Stimulated activated CD8-positive, alpha-beta memory T cell treated with anti-CD3 and anti-CD28 coated beads, Interleukin-15, amount 100 ng/mL, for 24 hours (primary cell): ENCODE data around the gene TSPYL1.
"Not testable (repeated sequence)": the region's sequence is repeated elsewhere in the genome, so short reads cannot be mapped to it uniquely, and the experiment has no call there.

Experiments
- DNase-seq: peaks from one replicate; pipeline ENCODE4 v3.0.0-alpha.2; 2020; ENCODE audit warnings: low read depth

The TSPYL1 gene

DNA sequence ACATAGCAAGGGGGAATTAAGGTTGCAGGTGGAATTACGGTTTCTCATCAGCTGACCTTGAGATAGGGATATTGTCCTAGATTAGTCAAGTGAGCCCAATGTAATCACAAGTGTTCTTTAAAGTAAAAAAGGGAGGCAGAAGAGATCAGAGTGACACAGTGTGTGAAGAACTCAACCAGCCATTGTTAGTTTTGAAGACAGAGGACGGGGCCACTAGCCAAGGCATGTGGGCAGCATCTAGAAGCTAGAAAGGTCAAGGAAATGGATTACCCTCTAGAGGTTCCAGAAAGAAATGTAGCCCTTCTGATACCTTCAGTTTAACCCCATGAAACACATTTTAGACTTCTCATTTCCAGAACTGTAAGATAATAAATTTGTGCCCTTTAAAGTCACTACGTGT lies 18.5 kb upstream of the TSPYL1 start:
- no peak for DNase-seq

DNA sequence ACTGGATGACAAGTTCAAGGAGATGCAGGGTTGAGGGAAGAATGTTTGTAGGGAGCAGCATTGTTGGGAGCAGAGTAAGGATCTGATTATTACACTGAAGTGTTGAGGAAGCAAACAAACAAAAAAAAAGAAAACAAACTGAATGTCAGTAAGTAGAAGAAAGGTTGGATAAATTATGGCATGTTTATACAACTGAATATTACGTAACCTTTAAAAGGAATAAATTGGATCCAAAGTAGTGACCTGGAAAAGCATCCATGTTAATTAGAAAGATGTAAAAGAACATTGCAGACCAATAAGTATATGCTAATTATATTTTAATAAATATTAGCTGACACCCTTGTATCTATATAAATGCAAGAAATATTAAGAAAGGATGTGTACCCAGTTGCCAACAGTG lies 12.8 kb upstream of the TSPYL1 start:
- DNase-seq, result no peak

DNA sequence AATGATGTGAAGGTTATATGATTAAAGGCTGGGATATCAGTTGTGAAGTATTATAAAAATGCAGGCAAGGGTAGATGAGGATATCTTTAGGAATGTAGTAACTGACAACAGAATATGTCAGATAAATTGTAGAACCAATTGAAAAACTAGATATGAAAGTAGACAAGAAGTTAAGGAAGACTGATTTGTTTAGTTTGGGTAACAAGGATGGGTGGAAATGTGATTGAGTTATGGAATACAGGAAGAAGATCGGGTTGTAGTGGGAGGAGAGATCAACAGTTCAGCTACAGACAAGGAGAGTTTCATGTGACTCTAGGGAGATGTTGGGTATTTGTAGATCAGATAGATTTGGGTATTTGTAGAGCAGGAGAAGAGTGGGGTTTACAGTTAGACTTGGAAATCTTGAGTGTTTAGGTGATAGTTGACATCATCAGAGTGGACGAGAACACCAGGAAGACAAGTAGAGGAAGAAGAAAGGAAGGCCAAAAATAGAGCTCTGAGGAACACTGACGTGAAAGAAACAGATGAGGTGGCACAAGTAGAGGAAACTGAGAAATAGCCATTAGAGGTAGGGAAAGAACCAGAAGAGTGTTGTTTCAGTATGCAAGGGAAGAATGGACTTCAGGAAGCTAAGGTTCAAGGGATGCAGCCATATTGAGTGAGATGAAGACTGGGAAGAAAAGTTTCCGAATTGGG lies 12.1 kb upstream of the TSPYL1 start:
- DNase-seq, result no peak

DNA sequence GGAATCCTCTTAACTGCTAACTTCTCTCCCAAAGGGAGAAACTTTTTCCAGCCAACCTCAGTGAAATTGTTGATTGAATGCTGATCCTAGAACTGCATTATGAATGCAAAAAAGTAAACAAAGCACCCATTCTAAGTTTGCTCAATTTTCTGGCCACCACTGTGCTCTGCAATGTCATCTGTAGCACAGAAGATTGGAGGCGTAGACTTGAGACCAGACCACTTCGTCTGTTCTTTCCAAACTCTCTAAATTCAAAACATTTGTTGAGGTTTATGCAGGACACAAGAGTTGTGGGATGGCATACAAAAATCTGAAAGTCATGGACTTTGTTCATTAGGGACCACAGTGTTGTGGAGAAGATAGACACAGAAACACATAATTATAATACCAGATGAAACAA lies 11.1 kb upstream of the TSPYL1 start:
- no peak for DNase-seq

DNA sequence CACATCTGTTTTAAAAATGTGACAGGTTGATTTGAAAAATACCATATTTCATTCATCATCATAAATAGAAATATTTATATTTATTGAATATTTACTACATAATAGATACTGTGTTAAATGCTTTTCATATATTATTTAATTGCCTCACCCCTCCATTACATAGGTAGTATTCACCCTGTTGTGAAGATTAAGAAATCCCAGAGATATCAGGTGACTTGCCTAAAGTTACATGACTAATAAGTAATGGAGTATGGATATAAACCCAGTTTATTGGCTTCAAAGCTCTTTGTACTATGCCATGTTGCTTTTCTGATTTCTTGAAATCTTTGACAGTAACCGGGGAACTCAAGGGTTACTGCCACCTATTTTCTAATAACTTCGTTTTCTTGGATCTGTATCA lies 10.1 kb upstream of the TSPYL1 start:
- DNase-seq, result no peak

DNA sequence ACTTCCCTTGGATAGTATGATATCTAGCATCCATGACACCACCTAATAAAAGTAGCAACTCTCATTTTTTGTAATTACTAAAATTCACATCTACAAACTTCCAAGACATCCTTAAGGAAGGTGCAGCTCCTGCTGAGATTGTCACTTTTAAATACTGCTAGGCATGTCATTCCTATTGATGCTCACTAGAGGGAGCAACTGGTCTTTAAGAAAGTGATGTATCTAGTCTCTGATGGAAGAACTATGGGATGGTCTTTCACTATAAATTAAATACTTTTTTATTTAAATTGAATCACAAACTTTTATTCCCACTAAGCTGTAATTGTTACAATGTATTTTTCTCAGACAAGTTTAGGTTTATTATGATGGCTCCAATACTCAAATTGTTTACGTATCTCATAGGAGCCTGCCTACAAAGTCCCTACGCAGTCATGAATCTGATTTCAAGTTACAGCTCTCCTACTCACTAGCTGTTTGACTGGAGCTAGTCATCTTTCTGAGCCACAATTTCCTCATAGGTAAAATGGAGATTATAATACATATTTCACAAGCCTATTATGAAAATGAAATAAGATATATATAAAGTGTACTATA lies 8.1 kb upstream of the TSPYL1 start:
- DNase-seq, result no peak

DNA sequence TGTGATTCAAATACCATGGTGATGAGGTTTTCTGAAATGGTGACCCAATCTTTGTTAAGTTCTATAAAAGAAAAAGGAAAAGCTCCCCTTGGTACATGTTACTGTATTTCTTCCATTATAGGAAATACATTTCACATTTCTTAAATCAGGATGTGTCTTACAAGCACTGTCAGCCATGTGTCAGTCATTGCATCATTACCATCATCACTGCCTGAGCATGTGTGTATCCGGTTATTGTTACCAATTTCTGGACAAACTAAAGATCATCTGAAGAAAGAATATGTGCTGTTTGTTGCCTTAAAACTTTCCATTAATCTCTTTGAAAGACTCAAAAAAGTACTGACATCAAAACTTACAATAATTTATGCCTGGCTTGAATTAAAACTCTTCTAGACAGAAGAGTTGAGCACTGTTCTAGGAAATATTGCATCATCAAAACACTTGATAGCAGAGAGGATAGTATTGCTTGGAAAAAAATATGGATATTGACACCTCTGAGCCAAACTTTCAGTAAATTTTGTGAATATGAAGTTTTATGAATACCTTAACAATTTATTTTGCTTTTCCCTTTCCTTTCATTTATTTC lies 7.1 kb upstream of the TSPYL1 start:
- DNase-seq, result no peak

DNA sequence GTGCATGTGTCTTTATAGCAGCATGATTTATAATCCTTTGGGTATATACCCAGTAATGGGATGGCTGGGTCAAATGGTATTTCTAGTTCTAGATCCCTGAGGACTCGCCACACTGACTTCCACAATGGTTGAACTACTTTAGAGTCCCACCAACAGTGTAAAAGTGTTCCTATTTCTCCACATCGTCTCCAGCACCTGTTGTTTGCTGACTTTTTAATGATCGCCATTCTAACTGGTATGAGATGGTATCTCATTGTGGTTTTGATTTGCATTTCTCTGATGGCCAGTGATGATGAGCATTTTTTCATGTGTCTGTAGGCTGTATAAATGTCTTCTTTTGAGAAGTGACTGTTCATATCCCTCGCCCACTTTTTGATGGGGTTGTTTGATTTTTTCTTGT lies 5.3 kb upstream of the TSPYL1 start:
- DNase-seq, result not testable (repeated sequence)

DNA sequence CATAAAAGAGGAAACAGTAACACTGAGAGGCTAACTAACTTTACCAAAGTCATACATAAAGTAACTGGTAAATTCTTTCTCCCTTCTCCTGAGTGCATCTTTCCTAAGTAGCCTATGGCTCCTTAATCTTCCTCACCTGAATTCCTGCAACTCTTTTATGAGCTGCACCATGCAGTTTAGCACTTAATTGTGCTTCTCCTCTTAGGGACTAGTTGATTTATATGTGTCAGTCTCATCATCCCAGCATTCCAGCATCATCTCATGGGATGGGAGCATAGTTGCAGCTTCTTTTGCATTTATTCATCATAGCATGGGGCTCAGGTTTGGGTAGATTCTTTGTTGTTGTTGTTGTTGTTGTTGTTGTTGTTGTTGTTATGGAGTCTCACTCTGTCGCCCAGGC lies 3.5 kb upstream of the TSPYL1 start:
- no peak for DNase-seq

DNA sequence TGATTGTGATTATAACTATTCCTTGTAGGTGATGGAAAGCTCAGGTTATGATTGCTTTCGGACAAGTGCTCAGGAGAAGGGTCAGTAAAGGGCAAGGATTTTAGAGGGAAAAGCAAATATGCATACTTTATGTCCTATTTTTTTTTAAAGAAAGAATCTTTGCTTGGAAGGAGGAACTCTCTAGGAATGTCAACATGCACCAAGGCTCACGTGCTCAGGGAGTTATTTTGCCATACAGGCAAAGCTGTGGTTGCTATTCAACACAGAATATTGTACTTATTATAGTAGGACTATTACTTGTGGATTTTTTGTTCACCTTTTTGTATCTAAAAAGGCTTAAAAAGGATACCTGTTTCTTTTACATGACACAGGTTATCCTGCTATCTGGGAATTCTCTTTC lies 3.0 kb upstream of the TSPYL1 start:
- DNase-seq, result no peak

DNA sequence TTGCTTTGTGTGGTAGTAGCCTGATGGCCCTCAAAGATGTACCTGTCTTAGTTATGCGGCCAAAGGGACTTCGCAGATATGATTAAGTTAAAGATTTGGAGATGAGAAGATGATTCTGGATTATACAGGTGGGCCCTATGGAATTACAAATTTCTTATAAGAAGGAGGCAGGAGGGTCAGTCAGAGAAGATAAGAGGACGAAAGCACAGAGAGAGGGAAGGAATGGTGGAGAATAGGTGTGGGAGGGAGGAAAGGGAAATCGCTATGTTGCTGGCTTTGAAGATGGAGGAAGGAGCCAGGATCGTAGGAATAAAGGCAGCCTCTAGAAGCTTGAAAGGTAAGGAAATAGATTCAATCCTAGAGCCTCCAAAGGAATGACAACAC lies 1.2 kb upstream of the TSPYL1 start:
- no peak for DNase-seq

DNA sequence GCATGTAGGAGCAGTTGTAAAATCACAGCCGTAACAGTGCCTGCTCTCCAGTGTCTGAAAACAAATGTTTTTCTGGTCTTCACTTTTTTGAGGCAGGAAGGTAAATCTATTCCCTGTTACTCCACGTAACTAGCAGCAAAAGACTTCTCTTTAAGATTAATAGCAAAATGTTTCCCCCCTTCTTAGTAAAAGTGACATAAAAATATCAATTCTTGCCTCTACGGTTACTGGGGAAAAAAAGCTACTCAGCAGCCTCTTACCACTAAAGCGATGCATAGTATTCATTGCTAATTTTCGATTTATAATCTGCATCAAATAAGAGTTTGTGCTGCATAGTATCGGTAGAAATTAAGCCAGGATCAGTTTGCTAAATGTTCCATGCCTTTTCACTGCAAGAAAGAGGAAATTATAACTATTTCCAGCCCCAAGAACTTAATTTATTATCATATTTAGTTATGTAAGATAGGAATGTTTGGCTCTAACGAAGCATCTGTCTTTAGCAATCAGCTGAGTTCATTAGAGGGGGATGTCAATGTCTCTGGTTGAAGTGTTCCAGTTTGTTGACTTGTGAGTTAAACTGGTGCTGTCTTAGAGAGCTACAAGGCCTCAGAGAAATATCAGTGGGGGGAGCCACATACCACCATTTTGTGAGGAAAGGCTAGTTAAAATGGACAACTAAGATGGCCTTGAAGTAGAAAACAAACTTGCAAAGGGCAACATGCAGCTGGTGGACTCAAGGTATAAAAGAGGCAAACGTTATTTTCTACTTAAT lies 617 bp upstream of the TSPYL1 start:
- no peak for DNase-seq

DNA sequence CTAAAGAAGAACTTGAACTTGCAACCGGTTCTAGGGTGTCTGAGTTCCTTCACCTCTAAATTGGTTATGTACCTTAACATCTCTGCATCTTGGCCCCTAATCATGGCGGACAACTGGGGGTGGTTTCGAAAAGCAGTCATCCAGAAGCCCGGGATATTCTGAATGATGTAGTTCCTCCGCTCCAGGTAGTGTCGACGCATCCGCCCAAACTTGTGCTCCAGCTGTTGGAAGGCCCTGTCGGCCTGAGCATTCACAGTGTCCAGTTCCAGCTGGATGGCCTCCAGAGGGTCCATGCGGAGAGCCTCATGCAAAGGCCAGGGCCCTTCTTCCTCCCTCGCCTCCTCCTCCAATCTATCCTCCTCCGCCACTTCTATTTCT lies 887 bp downstream of the TSPYL1 start:
- no peak for DNase-seq

DNA sequence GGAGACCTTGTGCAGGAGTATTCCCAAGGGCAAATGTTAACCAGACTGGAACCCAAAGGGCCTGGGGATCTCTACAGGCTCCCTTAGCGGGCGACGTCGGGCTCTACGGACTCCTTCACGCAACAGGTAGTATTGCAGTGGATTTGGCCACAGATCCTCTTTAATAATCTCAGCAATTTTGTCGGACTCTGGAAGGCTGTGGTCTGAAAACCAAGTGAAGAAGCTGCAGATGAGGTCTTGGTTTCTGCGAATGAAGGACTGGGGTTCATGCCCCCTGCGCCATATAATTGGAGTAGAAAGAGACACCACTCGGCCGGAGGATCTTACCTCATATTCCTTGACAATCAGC lies 1.3 kb downstream of the TSPYL1 start:
- DNase-seq, result no peak

DNA sequence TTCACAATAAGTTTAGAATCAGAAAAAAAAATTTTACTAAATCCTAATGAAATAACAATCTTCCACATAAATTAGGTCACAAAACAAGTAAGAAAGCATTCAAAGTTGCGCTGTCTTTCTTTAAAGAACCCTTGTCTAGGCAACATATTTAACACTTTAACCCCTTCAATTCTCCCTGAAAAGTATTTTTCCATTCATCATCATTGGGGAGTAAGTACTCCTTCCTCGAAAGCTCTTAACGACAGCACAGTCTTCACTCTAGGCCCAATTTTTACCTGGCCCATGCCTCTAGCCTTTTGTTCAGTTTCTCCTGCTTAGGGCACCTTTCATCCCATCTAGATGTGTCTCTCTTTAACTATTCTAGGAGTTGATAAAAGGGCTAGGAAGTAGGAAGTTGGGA lies 2.6 kb downstream of the TSPYL1 start:
- no peak for DNase-seq

DNA sequence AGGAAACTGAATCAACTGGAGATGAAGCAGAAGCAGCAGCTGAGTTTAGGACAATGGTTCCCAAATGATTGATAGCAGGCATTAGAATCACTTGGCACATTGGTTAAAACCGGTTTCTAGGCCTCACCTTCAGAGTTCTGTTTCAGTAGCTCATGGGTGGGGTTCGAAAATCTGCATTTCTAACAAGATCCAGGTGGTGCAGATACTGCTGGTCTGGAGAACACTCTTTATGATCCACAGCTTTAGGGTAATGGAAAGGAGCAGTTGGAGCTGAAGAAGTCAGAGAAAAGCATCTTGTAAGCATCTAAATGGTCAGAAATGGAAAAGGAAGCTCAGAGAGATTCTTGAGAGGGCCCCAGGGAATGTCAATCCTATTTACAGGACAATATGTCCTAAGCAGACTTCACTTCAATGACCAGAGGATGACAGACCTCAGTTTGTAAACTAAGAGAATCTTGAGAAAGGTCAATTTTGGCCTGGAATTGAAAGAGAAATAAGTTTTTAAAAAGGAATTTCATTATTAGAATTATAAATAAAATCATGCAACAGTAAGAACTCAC lies 8.5 kb downstream of the TSPYL1 start:
- no peak for DNase-seq

DNA sequence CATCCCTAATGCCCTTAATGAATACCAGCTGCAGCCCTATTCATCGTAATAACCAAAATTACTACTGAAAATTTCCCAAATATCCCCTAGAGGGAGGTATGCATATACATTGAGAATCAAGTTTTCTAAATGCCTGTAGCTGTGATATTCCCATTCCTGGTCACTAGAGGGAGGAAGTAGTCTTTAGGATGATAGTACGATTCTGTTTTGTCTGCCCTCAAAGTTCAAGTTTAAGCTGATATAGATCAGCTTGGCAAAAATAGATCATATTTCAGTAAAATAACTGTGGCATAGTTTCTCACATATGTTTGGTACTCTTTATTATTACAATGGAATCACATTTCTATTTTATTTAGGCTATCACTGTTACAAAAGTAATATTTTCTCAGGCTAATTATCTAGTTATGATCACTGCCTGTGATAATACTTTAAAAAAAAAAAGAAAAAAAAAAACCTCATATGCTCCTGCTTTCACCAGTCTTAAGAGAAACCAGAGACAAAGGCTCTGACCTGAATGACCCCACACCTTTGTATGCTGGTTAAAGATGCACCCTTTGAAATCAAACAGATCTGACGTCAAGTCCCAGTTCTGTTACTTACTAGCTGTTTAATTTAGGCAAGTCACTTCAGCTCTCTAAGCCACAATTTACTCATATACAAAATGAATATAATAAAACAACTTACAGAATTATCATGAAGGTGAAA lies 11.0 kb downstream of the TSPYL1 start:
- DNase-seq, result no peak

DNA sequence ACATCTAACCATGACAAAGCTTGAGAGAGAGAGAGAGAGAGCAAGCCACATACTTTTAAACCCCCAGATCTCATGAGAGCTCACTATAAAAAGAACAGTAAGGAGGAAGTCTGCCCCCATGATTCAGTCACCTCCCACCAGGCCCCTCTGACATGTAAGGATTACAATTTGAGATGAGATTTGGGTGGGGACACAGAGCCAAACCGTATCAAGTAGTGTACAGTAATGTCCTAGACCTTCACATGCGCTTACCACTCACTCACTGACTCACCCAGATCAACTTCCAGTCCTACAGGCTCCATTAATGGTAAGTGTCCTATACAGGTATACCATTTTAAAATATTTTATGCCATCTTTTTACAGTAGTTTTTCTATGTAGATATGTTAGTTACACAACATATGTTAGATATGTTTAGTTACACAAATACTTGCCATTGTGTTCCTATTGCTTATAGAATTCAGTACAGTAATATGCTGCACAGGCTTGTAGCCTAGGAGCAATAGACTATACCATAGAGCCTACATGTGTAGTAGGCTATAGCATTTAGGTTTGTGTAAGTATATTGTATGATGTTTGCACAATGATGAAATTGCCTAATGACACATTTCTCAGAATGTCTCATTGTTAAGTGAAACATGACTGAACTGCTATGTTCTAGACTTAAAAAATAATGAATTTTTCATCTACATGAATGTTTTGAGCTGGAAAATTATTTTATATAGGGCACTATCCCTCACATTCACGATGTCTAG lies 11.7 kb downstream of the TSPYL1 start:
- DNase-seq, result no peak

DNA sequence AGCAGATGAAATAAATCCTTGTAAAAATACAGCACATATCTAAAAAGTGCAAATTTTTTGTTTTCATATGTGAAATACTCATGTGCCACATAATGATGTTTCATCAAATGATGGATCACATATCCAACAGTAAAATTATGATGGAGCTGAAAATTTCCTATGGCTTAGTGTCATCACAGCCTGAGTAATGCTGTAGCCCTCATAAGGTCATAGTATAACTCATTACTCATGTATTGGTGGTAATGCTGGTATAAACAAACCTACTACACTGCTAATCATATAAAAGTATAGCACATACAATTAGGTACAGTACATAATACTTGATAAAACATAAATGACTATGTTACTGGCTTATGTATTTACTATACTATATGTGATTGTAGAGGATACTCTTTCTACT lies 12.9 kb downstream of the TSPYL1 start:
- DNase-seq, result no peak

DNA sequence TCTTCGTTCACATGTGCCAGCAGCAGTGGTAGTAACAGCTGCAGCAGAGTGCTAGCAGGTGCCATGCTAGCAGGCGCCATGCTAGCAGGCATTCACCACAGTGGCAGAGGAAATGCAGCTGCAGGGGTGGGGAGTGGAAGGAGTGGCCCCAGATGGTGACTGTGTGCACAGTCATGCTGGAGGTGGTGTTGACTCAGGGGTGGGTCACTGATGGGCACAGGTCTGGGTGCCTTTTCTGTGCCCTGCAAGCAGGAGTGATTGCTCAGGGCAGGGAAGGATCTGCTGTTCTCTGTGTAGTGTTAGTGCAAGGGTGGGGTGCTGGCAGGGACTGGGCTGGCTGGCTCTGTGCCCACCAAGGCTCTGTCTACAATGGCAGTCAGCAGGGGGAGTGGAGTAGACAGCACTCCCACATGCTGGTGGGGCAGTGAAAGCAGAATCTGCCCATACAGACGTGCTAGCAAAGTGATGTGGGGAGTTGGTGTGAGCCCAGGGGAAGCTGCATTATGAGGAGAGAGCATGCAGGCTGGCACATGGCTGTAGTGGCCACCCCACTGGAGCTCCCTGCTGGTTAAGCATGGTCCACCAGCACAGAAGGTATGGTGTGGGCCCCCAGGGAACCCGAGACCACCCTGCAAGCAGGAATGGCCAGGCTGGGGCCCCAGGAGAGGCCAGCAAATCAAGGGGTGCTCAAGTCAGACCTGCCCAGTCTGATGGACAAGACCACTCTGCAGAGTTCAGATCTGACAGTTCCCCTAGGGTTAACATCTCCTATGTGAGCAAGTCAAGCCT lies 14.5 kb downstream of the TSPYL1 start:
- DNase-seq, result no peak

DNA sequence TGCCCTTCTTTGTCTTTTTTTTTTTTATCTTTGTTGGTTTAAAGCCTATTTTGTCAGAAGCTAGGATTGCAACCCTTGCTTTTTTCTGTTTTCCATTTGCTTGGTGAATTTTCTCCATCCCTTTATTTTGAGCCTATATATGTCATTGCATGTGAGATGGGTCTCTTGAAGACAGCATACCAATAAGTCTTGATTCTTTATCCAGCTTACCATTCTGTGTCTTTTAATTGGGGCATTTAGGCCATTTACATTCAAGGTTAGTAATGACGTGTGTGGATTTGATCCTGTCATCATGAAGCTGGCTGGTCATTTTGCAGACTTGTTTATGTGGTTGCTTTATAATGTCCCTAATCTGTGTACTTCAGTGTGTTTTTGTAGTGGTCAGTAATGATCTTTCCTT lies 16.4 kb downstream of the TSPYL1 start:
- no peak for DNase-seq
